Activated CD4-positive, alpha-beta T cell treated with anti-CD3 and anti-CD28 coated beads, Interleukin-2, amount 10 ng/mL, durations not matched to agents 24 days and 14 days (primary cell): ENCODE results near the gene KRTAP10-10. TPM values are rescaled to one million over a fixed set of nuclear protein-coding genes. Genes with fewer than 3 reads are reported as not detected.
"Not testable (repeated sequence)": the region's sequence is repeated elsewhere in the genome, so short reads cannot be mapped to it uniquely, and the experiment has no call there.

ENCODE experiments used
- DNase-seq: peaks from one replicate; pipeline ENCODE4 v3.0.0; 2022
- H3K27ac Mint-ChIP-seq: one replicate; pipeline ENCODE4 v1.8.0; 2022; ENCODE audit warnings: mild to moderate bottlenecking, mixed read lengths
- H3K27me3 Mint-ChIP-seq: one replicate; pipeline ENCODE4 v1.8.0; 2022; ENCODE audit warnings: mixed read lengths
- H3K36me3 Mint-ChIP-seq: one replicate; pipeline ENCODE4 v1.8.0; 2022; ENCODE audit warnings: low read depth, mild to moderate bottlenecking, mixed read lengths
- H3K4me1 Mint-ChIP-seq: one replicate; pipeline ENCODE4 v1.8.0; 2021; ENCODE audit warnings: mixed read lengths
- H3K4me3 Mint-ChIP-seq: one replicate; pipeline ENCODE4 v1.8.0; 2022; ENCODE audit warnings: mild to moderate bottlenecking, moderate library complexity, mixed read lengths
- H3K9me3 Mint-ChIP-seq: one replicate; pipeline ENCODE4 v1.8.0; 2021; ENCODE audit warnings: mixed read lengths
- intact Hi-C: fragments of 100-400 bp; cut with micrococcal nuclease; formaldehyde crosslinking; loops from one replicate; pipeline ENCODE4 v1.15.1; 2023
- total RNA-seq: library from RNA; stranded (reverse); gene quantifications from 2 replicates; pipeline ENCODE4 v1.2.3, GENCODE V29; 2022

KRTAP10-10 gene
- total RNA-seq, 1 donor from 2014 or later = not detected

GRCh38 chr21:44598061-44598460, 39.1 kb upstream of the KRTAP10-10 start:
- no peak for DNase-seq
- H3K27ac Mint-ChIP-seq = no peak overlapping the region
- peaks cover 7% of the 10 kb centered on the region for H3K27me3 Mint-ChIP-seq
- intact Hi-C loops = no loop called here
- no peaks in the 10 kb centered on the region for H3K9me3 Mint-ChIP-seq
- no peak overlapping the region for H3K4me3 Mint-ChIP-seq
- H3K4me1 Mint-ChIP-seq = no peaks in the 10 kb centered on the region
- H3K36me3 Mint-ChIP-seq = no peaks in the 10 kb centered on the region

DNA sequence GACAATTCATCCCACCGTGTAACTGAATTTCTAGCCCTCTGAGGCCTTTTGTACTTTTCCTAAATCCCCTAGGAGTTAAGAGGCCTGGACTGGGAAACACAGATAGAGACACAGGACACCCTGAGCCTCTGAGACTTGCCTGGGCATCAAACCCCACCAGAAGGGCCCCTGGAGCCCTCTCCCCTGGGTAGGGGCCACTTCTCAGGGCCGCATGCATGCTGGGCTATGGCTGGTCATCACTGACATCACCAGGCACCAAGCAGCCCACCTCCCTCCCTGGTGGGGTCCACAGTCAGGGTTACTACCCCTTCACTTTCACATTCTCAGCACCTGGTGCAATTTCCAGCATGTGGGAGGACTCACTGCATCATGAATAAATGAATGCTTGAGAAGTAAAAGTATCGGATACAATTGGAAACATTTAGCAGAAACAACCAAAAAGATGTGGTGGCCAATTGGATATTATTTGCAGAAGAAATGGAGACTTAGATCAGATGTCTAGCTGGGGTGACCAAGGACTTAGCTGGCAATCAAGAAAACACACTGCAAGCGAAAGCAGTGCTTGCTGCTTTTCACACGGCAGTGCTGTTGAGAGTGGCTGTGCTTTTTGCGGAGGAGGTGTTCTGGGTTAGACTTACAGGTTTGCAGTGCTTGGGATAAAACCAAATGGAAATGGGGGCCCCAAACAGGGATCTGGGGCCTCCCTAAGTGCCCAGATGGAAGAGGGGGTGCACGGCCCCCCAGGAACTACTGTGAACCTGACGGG, 37.7 kb upstream of the KRTAP10-10 start:
- Mint-ChIP-seq H3K27ac (no peak overlapping the region), H3K9me3 (no peaks in the 10 kb centered on the region), H3K4me3 (no peak overlapping the region), H3K36me3 (no peaks in the 10 kb centered on the region), H3K4me1 (no peaks in the 10 kb centered on the region), H3K27me3 (peaks cover 11% of the 10 kb centered on the region)
- intact Hi-C loops = no loop called here
- DNase-seq = no peak

DNA sequence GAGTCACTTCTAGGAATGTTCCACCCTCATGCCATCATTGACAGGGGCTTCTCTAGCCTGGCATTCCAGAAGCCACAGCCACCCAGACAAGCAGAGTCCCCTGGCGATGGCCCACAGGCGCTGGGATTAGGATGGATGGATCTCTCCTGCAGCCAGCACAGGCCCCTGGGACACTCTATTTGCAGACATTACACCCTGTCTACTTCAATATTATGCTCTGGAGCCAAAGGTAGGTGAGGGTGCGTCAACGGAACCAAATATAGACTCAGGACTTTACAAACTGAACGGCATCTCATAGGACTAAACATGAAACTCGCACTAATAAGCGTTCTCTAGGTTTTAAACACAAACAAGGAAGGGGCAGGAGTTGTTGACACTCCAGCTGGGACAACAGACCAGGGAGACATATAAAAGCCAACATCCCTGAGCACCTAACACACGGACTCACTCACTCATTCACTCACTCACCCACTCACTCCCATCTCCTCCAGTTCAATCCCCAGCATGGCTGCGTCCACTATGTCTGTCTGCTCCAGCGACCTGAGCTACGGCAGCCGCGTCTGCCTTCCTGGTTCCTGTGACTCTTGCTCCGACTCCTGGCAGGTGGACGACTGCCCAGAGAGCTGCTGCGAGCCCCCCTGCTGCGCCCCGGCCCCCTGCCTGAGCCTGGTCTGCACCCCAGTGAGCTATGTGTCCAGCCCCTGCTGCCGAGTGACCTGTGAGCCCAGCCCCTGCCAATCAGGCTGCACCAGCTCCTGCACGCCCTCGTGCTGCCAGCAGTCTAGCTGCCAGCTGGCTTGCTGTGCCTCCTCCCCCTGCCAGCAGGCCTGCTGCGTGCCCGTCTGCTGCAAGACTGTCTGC, 36.8 kb upstream of the KRTAP10-10 start, which contains the start of gene KRTAP10-7:
TSS of gene KRTAP10-7 (plus strand) at position 480 of the 861 bp plus-strand sequence. CDS start at position 505, 25 bp downstream.
- H3K36me3 Mint-ChIP-seq, intact Hi-C loops, H3K27ac Mint-ChIP-seq, H3K9me3 Mint-ChIP-seq, H3K4me3 Mint-ChIP-seq, H3K4me1 Mint-ChIP-seq, DNase-seq: not testable (repeated sequence)
- peaks cover 20% of the 10 kb centered on the region for H3K27me3 Mint-ChIP-seq

DNA sequence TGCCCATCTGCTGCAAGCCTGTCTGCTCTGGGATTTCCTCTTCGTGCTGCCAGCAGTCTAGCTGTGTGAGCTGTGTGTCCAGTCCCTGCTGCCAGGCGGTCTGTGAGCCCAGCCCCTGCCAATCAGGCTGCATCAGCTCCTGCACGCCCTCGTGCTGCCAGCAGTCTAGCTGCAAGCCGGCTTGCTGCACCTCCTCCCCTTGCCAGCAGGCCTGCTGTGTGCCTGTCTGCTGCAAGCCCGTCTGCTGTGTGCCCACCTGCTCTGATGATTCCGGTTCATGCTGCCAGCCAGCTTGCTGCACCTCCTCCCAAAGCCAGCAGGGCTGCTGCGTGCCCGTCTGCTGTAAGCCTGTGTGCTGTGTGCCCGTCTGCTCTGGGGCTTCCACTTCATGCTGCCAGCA, 36.1 kb upstream of the KRTAP10-10 start:
- H3K4me3 Mint-ChIP-seq, H3K36me3 Mint-ChIP-seq, H3K4me1 Mint-ChIP-seq, H3K9me3 Mint-ChIP-seq, H3K27ac Mint-ChIP-seq, intact Hi-C loops, DNase-seq: not testable (repeated sequence)
- peaks cover 25% of the 10 kb centered on the region for H3K27me3 Mint-ChIP-seq

GRCh38 chr21:44601596-44602462, 35.3 kb upstream of the KRTAP10-10 start:
- Mint-ChIP-seq H3K4me1 (no peaks in the 10 kb centered on the region), H3K9me3 (peaks cover 4% of the 10 kb centered on the region), H3K36me3 (no peaks in the 10 kb centered on the region), H3K27ac (peak overlapping the region; percentile 20), H3K4me3 (no peak overlapping the region), H3K27me3 (peaks cover 25% of the 10 kb centered on the region)
- DNase-seq = no peak
- intact Hi-C loops = no loop called here

- no peaks in the 10 kb centered on the region for H3K36me3 Mint-ChIP-seq
These were observed 34.7 kb upstream of the KRTAP10-10 start for GRCh38 chr21:44602463-44602850.

DNA sequence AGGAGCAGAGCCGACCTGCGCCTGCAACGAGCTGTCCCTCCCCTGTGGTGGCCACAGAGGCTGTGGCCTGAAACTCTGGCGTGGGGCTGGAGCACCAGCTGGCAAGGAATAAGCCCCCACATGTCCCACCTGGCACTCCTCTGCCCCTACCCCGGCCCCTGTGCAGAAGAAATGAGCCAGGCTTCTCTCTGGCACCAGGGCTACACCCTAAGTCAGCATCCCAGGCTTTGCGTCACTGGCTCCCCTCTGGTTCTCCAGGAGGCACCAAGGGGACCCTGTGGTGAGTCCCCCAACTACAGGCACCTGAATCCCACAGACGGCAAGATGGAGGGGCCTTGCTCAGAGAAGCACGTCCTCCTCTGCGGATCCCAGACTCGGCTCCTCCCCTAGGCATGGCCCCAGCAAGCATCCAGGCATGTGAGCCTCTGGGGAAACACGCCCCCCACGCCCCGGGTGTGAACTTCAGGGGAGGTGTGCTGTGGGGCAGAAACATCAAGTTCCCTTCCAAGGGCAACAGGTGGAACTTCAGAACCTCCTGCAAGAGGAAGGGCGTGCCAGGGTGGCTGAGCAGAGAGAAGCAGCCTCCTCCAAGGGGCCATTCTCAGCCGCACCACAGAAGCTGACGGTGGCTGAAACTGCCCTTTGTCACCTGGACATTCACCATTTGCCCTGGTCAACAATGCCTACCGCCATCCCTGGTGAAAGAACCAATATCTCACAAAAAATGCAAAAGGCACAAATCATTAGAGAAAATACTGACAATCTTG, 33.9 kb upstream of the KRTAP10-10 start:
- Mint-ChIP-seq H3K9me3 (peaks cover 4% of the 10 kb centered on the region), H3K36me3 (no peaks in the 10 kb centered on the region), H3K27ac (no peak overlapping the region), H3K27me3 (peaks cover 25% of the 10 kb centered on the region), H3K4me3 (no peak overlapping the region), H3K4me1 (no peaks in the 10 kb centered on the region)
- intact Hi-C loops = no loop called here
- no peak for DNase-seq

More at GRCh38 chr21:44602463-44602850, 34.7 kb upstream of the KRTAP10-10 start:
- Mint-ChIP-seq H3K4me3 (no peak overlapping the region), H3K4me1 (no peaks in the 10 kb centered on the region), H3K9me3 (peaks cover 4% of the 10 kb centered on the region), H3K27ac (no peak overlapping the region), H3K27me3 (peaks cover 25% of the 10 kb centered on the region)
- intact Hi-C loops = no loop called here
- no peak for DNase-seq

- H3K4me1 Mint-ChIP-seq = no peaks in the 10 kb centered on the region
- H3K4me3 Mint-ChIP-seq = no peak overlapping the region
- H3K27me3 Mint-ChIP-seq = peaks cover 26% of the 10 kb centered on the region
- DNase-seq = no peak
- H3K9me3 Mint-ChIP-seq = peaks cover 6% of the 10 kb centered on the region
- H3K27ac Mint-ChIP-seq = no peak overlapping the region
- intact Hi-C loops = no loop called here
- H3K36me3 Mint-ChIP-seq = no peaks in the 10 kb centered on the region
These were observed 33.2 kb upstream of the KRTAP10-10 start for GRCh38 chr21:44603911-44604310.

- H3K27ac Mint-ChIP-seq = no peak overlapping the region
- no peak for DNase-seq
- H3K4me3 Mint-ChIP-seq = no peak overlapping the region
- intact Hi-C loops = no loop called here
- H3K36me3 Mint-ChIP-seq = no peaks in the 10 kb centered on the region
- H3K4me1 Mint-ChIP-seq = no peaks in the 10 kb centered on the region
- H3K9me3 Mint-ChIP-seq = peaks cover 28% of the 10 kb centered on the region
- H3K27me3 Mint-ChIP-seq = peaks cover 26% of the 10 kb centered on the region
These were observed 30.7 kb upstream of the KRTAP10-10 start for GRCh38 chr21:44606495-44606894.

- Mint-ChIP-seq H3K36me3 (peaks cover 2% of the 10 kb centered on the region), H3K27ac (no peak overlapping the region), H3K4me3 (no peak overlapping the region), H3K27me3 (peaks cover 22% of the 10 kb centered on the region), H3K4me1 (no peaks in the 10 kb centered on the region), H3K9me3 (peaks cover 29% of the 10 kb centered on the region)
- intact Hi-C loops = no loop called here
- no peak for DNase-seq
These were observed 28.0 kb upstream of the KRTAP10-10 start for GRCh38 chr21:44609193-44609592.

- peaks cover 13% of the 10 kb centered on the region for H3K27me3 Mint-ChIP-seq
- H3K36me3 Mint-ChIP-seq, H3K4me3 Mint-ChIP-seq, DNase-seq, intact Hi-C loops, H3K27ac Mint-ChIP-seq, H3K4me1 Mint-ChIP-seq: not testable (repeated sequence)
- peaks cover 29% of the 10 kb centered on the region for H3K9me3 Mint-ChIP-seq
These were observed 26.9 kb upstream of the KRTAP10-10 start for GRCh38 chr21:44610157-44610843.

- peaks cover 5% of the 10 kb centered on the region for H3K27me3 Mint-ChIP-seq
- H3K4me3 Mint-ChIP-seq = no peak overlapping the region
- no peaks in the 10 kb centered on the region for H3K4me1 Mint-ChIP-seq
- H3K27ac Mint-ChIP-seq = no peak overlapping the region
- H3K36me3 Mint-ChIP-seq = peaks cover 2% of the 10 kb centered on the region
- H3K9me3 Mint-ChIP-seq = peaks cover 25% of the 10 kb centered on the region
- intact Hi-C loops = no loop called here
- no peak for DNase-seq
These were observed 25.6 kb upstream of the KRTAP10-10 start for GRCh38 chr21:44611551-44611950.
